D721Med (cell line): ENCODE results near the gene MAP2.

Experiments
- DNase-seq: peaks from one replicate; pipeline ENCODE4 v3.0.0; 2011; ENCODE audit warnings: low spot score; ENCODE audit not compliant: insufficient read length
- FAIRE-seq: peaks from 2 replicates; lab custom pipeline; 2011; peaks lifted over from hg19 to GRCh38; lab: Jason Lieb, UNC
- CTCF ChIP-seq: IDR thresholded peaks from 2 replicates; pipeline ENCODE4 v1.5.1; 2012; ENCODE audit warnings: mild to moderate bottlenecking, control low read depth; ENCODE audit not compliant: insufficient read depth; ENCODE audit errors: missing control alignments

The MAP2 gene

GRCh38 chr2:209673811-209674210, 250.0 kb downstream of the MAP2 start:
- FAIRE-seq (no peak), DNase-seq (no peak)
- no peak for TF ChIP-seq CTCF

DNA sequence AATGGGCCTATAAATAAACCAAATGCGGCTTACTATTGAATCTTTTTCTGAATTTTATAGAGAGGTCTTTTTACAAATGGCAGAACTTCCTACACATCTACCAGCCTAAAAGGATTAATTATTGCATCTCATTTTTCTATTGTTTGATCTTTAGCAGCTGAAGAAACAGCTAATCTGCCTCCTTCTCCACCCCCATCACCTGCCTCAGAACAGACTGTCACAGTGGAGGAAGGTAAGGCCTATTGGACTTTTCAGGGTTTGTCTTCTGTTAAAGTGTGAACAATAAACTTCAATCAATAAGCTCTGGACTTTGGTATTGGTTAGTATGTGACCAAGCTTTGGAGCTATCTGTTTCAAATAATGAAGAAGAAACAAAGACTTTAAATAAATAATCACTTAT, 256.7 kb downstream of the MAP2 start:
- FAIRE-seq, result no peak
- DNase-seq, result no peak
- TF ChIP-seq CTCF, result no peak

- DNase-seq (no peak), FAIRE-seq (peak; percentile 21)
- no peak for TF ChIP-seq CTCF
Observed at GRCh38 chr2:209681201-209681735, 257.4 kb downstream of the MAP2 start.

DNA sequence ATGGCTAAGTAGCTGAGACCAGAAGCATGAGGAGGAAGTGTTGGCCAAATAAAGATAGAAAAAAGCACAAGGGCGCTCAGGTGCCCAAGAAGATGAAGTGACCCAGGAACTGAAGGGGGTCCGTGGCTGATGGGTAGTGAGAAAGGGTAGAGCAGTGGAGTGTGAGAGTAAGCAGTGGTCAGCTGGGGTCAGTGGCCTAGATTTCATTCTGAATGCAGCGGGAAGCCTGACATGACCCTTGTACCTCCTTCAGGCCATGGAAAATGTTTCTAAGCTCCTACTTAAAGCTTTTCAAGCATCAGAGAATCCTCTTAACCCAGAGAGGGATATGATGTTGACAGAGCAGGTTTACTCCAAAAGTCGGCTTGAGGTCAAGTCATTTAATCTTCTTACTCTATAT, 258.8 kb downstream of the MAP2 start:
- no peak for TF ChIP-seq CTCF
- DNase-seq (no peak), FAIRE-seq (peak; percentile 94)

GRCh38 chr2:209685340-209685739, 261.5 kb downstream of the MAP2 start:
- FAIRE-seq, result no peak
- DNase-seq, result no peak
- TF ChIP-seq CTCF, result no peak

GRCh38 chr2:209685963-209686362, 262.1 kb downstream of the MAP2 start:
- FAIRE-seq, result no peak
- TF ChIP-seq CTCF, result no peak
- no peak for DNase-seq

DNA sequence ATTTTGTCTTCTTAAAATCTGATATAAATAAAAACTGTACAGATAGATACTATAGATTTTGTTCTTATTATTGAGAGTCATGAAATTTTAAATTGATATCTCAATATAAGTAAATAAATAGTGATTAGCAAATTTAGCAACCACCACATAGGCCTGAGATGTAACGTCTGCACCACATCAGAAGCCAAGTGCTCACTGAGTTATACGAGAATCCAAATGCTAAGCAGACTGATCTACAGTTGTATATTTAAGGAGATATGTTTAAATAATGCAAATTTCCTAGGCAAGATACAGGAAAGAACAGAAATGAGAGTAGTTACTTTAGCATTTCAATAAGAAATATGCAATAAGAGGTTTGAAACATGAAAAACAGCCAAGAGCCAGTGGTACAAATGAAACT, 262.6 kb downstream of the MAP2 start:
- TF ChIP-seq CTCF, result no peak
- no peak for DNase-seq
- FAIRE-seq, result no peak
